GM21825 (cell line): ENCODE results near the gene ACBD3.
"Not testable (repeated sequence)": the region's sequence is repeated elsewhere in the genome, so short reads cannot be mapped to it uniquely, and the experiment has no call there.

Experiments used
- ATAC-seq: cut with Tn5 transposase; IDR thresholded peaks from one replicate; pipeline ENCODE4 v1.9.1; 2021; ENCODE audit warnings: mild to moderate bottlenecking, moderate library complexity; ENCODE audit not compliant: unreplicated experiment

Gene ACBD3

DNA sequence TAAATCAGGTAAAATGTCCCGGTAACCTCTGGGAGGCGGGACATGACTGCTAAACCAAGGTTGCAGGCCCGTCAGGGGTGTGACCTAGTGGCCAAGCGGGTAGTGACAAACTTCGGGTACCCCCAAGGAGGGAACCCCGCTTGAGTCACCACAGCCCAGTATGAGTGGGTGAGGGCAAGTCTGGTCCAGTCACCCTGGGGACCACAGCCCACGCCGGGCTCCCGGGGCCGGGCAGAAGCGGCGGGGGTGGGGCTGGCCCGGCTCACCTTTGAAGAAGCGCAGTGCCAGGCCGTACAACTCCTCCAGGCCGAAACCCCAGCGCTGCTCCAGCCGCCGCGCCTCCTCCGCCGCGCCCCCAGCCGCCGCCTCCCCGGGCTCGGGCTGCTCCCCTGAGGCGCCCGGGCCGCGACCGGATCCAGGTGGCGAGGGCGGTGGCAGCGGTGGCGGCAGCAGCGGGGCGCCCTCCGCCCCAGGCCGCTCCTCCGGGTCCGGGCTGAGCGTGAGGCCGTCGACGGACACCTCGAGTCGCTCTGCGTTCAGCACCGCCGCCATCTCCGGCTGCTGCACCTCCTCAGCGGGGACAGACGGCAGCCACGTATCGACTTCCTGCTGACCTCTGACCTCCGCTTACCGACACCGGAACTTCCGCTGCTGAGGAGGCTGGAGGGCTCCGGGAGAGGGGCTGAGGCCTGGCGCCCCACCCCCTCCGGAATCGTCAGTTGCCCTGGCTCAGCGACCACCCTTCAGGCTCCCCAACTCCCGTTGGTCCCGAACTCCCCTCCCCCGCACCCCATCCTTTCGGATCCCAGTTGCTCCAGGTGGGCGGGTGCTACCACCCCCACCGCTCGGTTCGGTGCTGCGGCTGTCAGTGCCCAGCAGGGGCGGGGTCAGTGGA is at the start of gene ACBD3:
TSS of gene ACBD3 (minus strand) at position 618 of the 895 bp plus-strand sequence. CDS start at position 552, 66 bp downstream.
- ATAC-seq = peak; percentile 97

DNA sequence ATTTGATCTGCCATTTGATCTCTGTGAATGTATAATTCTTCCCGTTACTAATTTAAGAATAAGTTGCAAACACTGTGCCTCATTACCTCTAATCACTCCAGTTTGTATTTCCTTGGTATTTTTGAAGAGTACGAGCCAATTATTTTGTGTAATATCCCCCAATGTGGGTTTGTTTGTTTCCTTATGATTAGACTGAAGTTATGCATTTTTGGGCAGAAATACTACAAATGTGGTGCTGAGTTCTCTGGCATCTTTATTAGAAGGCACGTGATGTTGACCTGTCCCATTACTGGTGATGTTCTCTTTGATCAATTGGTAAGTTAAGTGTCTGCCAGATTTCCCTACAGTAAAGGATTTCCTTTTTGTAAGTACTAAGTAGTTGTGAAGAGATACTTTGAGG is 47.3 kb upstream of the ACBD3 start:
- ATAC-seq = no peak

DNA sequence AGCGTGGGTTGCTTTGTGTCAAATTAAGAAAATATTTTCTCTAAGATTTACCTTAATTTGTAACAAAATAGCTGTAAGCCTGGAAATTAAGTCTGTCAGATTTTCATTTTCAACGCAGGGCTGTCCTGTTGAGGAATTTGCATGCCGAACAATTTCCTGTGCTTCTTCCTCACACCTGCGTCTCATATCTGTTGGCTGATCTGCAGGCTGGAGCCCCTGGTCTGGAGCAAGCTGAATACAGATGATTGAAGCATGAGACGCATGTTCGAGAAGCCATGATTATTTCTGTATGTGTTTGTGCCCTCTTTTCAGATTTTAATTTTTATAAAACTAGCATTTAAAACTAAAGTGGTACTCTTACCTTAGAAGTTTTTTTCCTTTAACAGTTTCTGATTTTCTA is 46.8 kb upstream of the ACBD3 start:
- ATAC-seq = peak; percentile 67

DNA sequence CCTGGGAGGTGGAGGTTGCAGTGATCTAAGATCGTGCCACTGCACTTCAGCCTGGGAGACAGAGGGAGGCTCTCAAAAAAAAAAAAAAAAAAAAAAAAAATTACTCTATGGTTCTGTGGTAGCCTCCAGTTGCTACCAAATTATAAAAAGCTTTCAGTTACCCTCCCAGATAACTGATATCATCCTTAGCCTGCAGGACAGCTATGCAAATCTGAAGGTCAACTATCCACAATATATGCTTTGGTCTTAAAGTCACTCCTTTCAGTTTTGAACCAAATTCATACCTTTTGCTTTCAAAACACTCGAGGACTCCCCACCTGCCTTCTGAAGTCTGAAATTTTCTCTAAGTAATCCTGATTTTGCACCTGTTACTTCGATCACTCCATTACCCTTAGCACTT is 40.1 kb upstream of the ACBD3 start:
- no peak for ATAC-seq

DNA sequence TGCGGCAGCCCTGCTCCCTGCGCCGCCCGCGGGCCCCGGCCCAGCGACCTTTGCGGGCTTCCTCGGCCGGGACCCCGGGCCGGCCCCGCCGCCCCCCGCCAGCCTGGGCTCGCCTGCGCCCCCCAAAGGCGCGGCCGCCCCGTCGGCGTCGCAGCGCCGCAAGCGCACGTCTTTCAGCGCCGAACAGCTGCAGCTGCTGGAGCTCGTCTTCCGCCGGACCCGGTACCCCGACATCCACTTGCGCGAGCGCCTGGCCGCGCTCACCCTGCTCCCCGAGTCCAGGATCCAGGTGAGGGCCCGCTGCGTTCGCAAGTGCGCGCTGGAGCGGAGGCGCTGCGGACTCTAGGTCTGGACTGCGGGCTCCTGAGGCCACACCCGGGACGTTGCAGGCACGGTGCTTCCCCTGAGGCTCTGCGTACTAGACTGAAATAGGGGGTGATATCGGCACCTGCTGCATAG is 37.3 kb upstream of the ACBD3 start:
- ATAC-seq = peak; percentile 82

DNA sequence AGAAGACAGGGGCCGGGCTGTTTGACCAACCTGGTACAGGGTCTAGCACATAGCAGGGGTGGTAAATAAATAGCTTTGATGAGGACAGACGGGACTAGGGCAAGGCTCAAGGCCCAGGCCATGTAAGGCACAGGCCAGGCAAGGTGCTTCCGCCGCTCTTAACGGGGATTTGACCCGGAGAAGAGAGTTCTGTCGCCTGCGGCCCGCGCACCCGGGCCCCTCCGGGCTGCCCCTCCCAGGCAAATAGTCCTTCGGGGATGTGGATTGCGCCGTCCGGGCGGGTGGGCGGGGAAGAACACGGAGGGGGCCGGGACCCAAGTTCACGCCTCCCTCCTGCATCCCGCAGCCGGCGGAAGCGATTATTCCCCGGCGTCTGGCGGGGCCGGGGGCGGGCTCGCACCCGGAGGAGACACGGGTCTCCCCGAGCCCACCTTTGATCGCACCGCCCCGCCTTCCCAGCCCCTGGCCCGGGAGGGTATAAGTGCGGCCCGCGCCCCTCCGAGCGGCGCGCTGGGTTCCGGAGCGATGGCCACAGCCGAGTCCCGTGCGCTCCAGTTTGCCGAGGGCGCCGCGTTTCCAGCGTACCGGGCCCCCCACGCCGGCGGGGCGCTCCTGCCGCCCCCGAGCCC is 36.7 kb upstream of the ACBD3 start, which contains the start of gene MIXL1:
TSS of gene MIXL1 (plus strand) at position 508 of the 629 bp plus-strand sequence. CDS start at position 526, 18 bp downstream.
- ATAC-seq = peak; percentile 40

DNA sequence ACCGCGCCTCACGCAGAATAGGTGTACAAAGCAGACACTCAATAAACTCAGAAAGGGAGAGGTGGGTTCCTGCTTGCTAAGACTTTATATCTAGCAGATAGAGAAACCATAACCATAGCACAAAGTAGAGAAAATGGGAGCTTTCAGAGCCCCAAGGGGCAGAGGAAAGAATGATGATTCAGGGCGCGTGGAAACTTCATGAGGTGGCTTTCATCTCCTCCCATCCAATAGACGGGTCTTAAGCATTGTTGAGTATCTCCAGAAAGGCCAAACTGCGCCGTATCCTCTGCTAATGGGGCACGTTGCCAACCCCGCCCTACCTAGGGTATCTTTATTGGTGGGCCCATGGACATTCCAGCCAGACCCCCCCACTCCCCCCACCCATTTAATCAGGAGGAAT is 36.1 kb upstream of the ACBD3 start:
- ATAC-seq = no peak

DNA sequence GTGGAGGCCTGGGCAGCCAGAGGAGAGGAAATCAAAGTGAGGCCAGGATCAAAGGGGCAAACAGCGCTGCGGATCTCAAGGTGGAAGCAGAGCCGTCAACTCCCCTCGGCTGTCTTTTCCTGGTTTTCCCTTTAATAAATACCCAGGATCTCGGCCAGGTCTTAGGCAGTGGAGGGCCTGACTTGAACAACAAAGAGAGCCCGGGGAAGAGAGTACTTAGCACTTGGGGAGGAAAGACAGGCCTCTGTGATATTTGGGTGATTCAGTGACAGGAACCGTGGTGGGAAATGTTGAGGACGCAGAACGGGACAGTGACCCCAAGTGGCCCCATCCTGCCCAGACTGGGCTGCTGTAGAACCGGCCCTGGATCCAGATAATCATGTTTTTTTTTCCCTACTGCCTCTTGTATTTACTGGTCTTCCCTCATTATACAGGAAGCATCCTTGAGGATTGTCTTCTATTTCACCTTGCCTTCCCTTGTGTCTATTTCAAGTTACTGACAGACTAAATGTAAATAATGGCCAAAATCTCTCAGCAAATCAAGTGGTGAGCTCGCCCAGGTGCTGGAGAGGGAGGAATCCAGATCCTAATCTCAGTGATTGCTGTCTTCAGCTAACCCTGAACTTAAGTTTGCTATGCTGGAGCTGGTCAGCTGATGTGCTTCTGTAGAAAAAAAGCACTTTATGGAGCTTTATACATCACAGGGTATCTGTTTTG is 34.1 kb upstream of the ACBD3 start:
- no peak for ATAC-seq

DNA sequence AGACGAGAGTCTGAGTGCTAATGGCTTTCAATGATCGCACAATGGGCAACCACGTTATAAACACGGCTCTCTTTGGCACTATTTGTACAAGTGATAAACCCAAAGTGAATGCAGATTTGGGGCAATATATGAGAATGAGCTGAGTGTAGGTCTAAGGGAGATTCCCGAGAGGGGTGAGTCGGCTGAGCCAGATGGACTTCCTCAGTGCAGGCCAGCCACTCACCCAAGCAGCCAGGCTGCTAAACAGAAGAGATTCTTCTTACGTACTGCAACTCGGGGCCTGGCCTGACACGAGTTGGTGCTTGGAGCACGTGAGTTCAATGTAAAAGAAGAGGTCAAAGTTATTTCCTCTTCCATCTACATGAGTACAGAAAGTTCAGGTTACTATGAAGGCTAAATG is 30.7 kb upstream of the ACBD3 start:
- no peak for ATAC-seq

DNA sequence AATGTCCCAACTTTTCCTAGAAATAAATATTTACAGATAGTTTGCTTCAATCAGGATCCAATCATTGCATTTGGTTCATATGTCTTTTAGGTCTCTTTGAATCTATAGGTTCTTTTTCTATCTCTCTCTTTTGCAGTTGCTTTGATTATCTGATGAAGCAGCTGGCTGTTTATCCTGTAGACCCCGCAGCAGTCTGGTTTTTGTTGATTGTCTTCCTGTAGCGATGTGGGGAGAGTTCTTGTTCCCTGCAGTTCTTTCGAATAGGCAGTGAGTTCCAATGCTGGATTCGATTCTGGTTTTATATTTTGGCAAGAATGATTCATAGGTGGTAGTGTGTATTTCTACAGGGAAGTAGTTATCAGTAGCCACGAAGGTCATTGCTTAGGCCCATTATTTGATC is 29.5 kb upstream of the ACBD3 start:
- no peak for ATAC-seq

DNA sequence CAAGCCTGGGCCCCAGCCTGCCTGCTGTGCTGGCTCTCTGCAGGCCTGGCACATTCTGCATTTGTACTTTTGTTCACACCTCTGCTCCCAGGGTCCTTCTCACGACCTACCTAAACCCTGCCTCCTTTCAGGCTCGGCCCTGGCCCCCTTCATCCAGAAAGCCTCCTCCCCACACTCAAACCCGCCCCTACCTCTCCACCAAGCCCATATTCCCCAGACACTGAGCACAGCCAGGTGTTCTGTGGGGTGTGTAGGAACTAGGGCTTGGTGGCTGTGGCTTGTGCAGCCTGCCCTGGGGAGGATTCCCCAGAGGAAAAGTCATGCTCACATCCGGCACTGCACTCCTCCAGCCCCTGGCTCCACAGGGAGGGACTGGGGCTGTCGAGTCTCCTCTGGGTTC is 28.7 kb upstream of the ACBD3 start:
- ATAC-seq = no peak

DNA sequence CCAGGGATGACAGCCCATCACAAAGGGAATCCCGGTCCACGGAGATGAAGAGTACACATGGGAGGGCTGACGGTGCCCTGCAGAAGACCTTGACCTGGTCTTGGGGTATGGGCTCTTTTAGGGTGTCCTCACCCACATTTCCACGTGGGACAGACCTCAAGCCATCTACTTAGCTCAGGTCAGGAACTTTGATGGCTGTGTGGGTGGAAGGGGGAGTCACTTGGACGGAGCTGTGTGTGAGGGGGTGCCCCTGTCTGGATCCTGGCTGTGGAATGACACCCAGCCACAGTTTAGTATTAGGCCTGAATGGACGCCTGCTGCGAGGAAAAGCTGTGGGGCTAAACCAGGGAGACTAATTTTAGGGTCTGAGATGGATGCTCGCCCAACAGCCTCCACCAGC is 26.0 kb upstream of the ACBD3 start:
- no peak for ATAC-seq

DNA sequence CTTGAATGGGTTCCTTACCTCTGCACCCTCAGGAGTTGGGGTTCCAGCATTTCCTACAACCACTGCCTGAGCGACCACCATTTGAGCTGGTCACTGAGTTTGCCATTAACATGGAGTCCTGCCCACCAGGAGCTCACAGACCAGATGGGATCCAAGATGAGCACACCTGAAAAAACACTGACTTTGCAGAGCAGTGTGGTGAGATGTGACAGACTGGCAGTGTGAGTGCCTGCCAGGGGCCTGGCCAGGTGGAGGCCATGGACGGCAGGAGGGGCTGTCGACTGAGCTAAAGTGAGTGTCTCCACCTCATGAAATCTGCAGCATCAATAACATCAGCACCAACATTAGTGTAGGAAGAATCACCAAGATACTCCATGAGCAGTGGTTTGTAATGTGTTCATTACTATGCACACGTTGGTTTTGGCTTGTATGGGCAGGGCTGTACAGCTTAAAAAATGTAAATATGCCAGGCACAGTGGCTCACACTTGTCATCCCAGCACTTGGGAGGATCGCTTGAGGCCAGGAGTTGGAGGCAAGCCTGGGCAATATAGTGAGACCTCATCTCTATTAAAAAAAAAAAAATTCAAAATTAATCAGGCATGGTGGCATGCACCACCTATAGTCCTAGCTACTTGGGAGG is 24.8 kb upstream of the ACBD3 start:
- no peak for ATAC-seq

DNA sequence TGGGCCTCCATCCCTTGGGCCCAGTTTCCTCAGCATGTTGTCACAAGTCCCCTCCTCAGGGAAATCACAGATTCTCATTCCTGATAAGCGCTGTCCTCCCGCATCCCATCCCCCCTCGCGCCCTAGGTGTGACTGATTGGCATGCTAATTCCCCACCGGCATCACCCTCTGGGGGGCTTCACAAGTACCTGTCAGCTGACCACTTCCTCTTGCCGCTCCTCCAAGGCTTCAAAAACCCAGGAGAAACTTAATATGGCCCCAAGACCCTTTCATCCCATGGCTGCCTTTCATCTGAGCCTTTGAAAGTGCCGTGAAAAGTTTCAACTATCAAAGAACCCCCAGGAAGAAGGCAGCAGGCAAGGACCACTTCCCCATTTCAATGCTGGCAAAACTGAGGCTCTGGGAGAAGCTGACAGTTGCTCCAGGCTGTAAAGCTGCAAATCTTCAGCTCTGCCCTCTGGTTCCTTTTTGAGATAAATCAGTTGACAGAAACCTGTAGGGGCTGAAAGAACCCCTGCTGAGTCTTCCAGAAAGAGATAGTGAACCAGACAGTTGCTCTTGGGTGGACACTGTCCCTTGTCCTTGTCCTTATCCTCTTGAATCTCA is 24.1 kb upstream of the ACBD3 start:
- ATAC-seq = no peak

DNA sequence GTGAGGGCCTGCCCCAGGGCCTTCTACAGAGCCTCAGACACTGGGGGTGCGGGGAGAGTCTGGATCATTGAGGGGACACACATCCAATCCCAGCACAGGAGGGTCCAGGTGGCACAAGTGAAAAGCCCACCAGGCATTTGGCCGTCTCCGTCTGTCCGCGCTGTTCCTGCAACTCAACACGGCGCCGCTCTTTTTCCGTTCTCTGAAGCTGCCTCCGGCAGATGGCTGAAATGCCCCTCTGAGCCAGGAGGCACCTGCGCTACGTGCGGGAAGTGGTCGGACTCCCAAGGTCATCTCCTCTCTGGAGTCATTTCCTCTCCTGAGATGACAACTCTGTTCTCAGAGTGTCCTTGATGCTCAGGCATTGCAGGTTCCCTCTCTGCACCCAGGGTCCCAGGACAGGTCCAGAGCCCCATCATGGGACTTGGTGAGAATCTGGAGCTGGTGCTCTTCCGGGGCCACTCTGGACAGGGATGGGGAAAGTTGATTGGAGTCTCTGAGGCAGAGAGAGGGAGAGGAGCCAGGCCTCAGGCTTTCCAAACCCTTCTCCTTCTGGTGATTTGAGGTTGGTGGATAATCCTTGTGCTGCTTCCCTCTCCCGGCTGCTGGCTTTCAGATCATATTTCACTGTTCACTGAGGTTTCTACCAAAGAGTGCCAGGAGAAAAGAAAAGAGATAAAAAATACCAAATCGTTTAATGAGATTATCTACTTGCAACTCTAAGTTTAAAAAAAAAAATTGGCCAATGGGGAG is 22.9 kb upstream of the ACBD3 start:
- ATAC-seq = no peak

DNA sequence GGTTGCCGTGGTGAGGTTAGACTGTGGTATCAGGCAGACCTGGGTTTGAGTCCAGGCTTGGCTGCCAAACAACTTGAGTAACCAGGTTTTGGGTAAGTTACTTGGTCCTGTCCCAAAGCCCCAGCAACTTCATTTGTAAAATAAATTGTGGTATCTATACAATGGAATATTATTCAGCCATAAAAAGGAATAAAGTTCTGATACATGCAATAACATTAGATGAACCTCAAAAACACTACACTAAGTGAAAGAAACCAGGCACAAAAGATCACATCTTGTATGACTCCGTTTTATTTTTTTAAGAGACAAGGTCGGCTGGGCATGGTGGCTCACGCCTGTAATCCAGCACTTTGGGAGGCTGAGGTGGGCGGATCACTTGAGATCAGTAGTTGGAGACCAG is 20.5 kb upstream of the ACBD3 start:
- ATAC-seq = no peak

DNA sequence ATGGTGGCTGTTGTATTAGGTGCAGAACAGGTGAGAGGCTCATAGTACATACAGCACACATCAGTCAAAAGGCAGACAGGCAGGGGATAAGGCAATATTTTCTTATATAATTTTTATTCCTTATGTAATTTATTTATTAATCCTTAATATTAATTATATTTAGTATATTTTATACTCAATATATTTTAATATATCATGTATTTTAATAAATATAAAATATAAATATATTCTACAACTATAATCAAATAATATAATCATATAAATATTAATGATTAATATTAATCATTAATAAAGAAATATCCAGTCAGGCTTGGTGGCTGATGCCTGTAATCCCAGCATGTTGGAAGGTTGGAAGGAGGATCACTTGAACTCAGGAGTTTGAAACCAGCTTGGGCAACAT is 17.7 kb upstream of the ACBD3 start:
- ATAC-seq = no peak

DNA sequence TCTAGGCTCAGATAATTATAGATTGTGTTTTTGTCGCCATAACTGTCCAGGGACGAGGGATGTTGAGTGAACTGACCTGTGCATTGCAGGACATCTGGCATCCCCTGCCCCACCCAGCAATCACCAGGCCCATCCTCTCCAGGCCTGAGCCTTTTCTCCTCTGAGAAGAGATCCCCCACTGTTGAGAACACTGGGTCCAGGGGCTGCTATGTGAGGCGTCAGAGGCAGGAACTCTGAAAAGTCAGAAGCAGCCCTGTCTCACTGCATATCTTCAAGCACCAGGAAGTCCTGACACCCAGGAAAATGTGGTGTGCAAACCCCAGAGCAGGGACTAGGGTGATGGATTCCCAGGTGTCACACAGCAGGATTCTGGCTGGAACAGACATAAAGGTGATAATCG is 17.1 kb upstream of the ACBD3 start:
- ATAC-seq = no peak

DNA sequence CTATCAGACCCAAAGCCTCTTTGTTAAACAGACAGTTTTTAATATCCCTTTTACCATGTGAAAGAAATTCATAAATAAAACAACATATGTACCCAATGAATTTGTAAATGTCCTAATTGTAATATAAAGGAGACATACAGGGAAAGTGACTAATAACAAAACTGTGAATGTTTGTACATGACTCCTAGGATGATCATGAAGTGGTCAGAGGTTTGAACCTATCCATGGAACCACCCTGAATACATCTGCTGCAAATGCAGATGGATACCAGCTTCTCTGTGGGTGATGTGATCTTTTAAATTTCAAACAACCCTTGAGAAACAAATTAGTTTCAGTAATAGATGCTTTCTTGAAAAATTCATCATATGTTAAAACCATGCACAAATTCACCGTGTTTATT is 16.7 kb upstream of the ACBD3 start:
- ATAC-seq = no peak

DNA sequence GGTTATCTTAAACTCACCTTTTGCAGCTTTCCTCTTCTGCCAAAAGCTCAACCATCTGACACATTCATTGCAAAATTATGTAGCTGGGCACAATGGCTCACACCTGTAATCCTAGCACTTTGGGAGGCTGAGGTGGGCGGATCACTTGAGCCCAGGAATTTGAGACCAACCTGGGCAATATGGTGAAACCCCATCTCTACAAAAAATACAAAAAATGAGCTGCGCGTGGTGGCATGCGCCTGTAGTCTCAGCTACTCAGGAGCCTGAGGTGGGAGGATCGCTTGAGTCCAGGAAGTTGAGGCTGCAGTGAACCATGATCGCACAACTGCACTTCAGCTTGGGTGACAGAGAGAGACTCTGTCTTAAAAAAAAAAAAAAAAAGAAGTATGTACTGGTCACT is 16.1 kb upstream of the ACBD3 start:
- ATAC-seq = not testable (repeated sequence)
